HepG2 (cell line): ENCODE measurements around the gene NOCT. TPM values are rescaled to one million over a fixed set of nuclear protein-coding genes. Genes with fewer than 3 reads are reported as not detected.

ENCODE experiments used
- CENPX ChIP-seq: sonication (generic); formaldehyde crosslinking; IDR thresholded peaks from 2 replicates; pipeline ENCODE4 v1.9.0; 2021; ENCODE audit warnings: mild to moderate bottlenecking, missing genetic modification reagents, moderate library complexity
- CHD4 ChIP-seq: fragments of 200-600 bp; sonication (generic); IDR thresholded peaks from 2 replicates; pipeline ENCODE4 v1.7.0; 2017; ENCODE audit warnings: mild to moderate bottlenecking, low read length, borderline replicate concordance
- CREBL2 ChIP-seq: sonication (generic); formaldehyde crosslinking; IDR thresholded peaks from 2 replicates; pipeline ENCODE4 v1.8.1; 2023; ENCODE audit warnings: missing genetic modification reagents, mild to moderate bottlenecking, borderline replicate concordance
- HIVEP1 ChIP-seq: sonication (generic); formaldehyde crosslinking; IDR thresholded peaks from 2 replicates; pipeline ENCODE4 v1.4.0; 2020; ENCODE audit warnings: mild to moderate bottlenecking, missing genetic modification reagents
- HNRNPK ChIP-seq: fragments of 200-400 bp; formaldehyde crosslinking; IDR thresholded peaks from 2 replicates; pipeline ENCODE4 v1.6.1; 2018; ENCODE audit warnings: low read length, low read depth, moderate library complexity, mild to moderate bottlenecking; ENCODE audit not compliant: poor library complexity, severe bottlenecking
- MZF1 ChIP-seq: sonication (generic); formaldehyde crosslinking; IDR thresholded peaks from 2 replicates; pipeline ENCODE4 v1.8.1; 2023; ENCODE audit warnings: mild to moderate bottlenecking, missing genetic modification reagents, borderline replicate concordance
- NCOR1 ChIP-seq: fragments of 200-600 bp; sonication (generic); IDR thresholded peaks from 2 replicates; pipeline ENCODE4 v1.7.0; 2017; ENCODE audit warnings: antibody characterized with exemption, low read length, borderline replicate concordance
- NFAT5 ChIP-seq: sonication (generic); formaldehyde crosslinking; IDR thresholded peaks from 2 replicates; pipeline ENCODE4 v1.4.0; 2020; ENCODE audit warnings: missing genetic modification reagents
- NFIC ChIP-seq: IDR thresholded peaks from 2 replicates; pipeline ENCODE4 v1.6.1; 2012; ENCODE audit warnings: mild to moderate bottlenecking, low read length, inconsistent platforms
- YEATS4 ChIP-seq: sonication (generic); formaldehyde crosslinking; IDR thresholded peaks from 2 replicates; pipeline ENCODE4 v1.4.0; 2020; ENCODE audit warnings: missing genetic modification reagents, borderline replicate concordance
- ZBTB20 ChIP-seq: sonication (generic); formaldehyde crosslinking; IDR thresholded peaks from 2 replicates; pipeline ENCODE4 v1.8.1; 2023; ENCODE audit warnings: missing genetic modification reagents, low read depth, mild to moderate bottlenecking, borderline replicate concordance
- ZEB1 ChIP-seq: IDR thresholded peaks from 2 replicates; pipeline ENCODE4 v1.6.1; 2012; ENCODE audit warnings: mild to moderate bottlenecking, low read depth, inconsistent platforms; ENCODE audit not compliant: insufficient replicate concordance
- ZNF17 ChIP-seq: sonication (generic); formaldehyde crosslinking; IDR thresholded peaks from 2 replicates; pipeline ENCODE4 v1.5.0; 2020; ENCODE audit warnings: mild to moderate bottlenecking, missing genetic modification reagents
- ZNF20 ChIP-seq: sonication (generic); formaldehyde crosslinking; IDR thresholded peaks from 2 replicates; pipeline ENCODE4 v1.4.0; 2020; ENCODE audit warnings: mild to moderate bottlenecking, moderate library complexity, missing genetic modification reagents
- ZNF263 ChIP-seq: sonication (generic); formaldehyde crosslinking; IDR thresholded peaks from 2 replicates; pipeline ENCODE4 v1.4.0; 2020; ENCODE audit warnings: missing genetic modification reagents
- ZNF264 ChIP-seq: sonication (generic); formaldehyde crosslinking; IDR thresholded peaks from 2 replicates; pipeline ENCODE4 v1.4.0; 2020; ENCODE audit warnings: missing genetic modification reagents
- ZNF331 ChIP-seq: sonication (generic); formaldehyde crosslinking; IDR thresholded peaks from 2 replicates; pipeline ENCODE4 v1.4.0; 2020; ENCODE audit warnings: missing genetic modification reagents
- ZNF350 ChIP-seq: sonication (generic); formaldehyde crosslinking; IDR thresholded peaks from 2 replicates; pipeline ENCODE4 v1.4.0; 2020; ENCODE audit warnings: mild to moderate bottlenecking, low read depth, missing genetic modification reagents, borderline replicate concordance
- ZNF672 ChIP-seq: sonication (generic); formaldehyde crosslinking; IDR thresholded peaks from 2 replicates; pipeline ENCODE4 v1.8.1; 2022; ENCODE audit warnings: missing genetic modification reagents
- ZNF773 ChIP-seq: sonication (generic); formaldehyde crosslinking; IDR thresholded peaks from 2 replicates; pipeline ENCODE4 v1.4.0; 2020; ENCODE audit warnings: missing genetic modification reagents, borderline replicate concordance
- polyA plus RNA-seq, 8 experiments: library from polyadenylated mRNA; depleted of rRNA in 3 of 8; stranded (reverse) in 7 of 8; unstranded in 1 of 8; fragments of >200 nt; fragmentation: Illumina TruSeq in 4 of 8; extraction: Trizol in 4 of 8; gene quantifications; 2 replicates each; pipeline versions ENCODE4 v1.2.1 to v1.2.3, GENCODE V29; 2011 to 2016; ENCODE audit warnings: low read depth in 4 of 8, missing spikeins in 1 of 8, mixed read lengths in 1 of 8; ENCODE audit not compliant: insufficient read depth in 1 of 8
- total RNA-seq, 5 experiments: library from RNA; depleted of rRNA; stranded (reverse); fragments of >200 nt; fragmentation: Illumina TruSeq; extraction: Trizol; gene quantifications; 2 replicates each; pipeline ENCODE4 v1.2.3, GENCODE V29; 2016; ENCODE audit warnings: low read depth in 1 of 5
- TF ChIP-seq, protein P1 (sequence below): sonication (generic); formaldehyde crosslinking; IDR thresholded peaks from 2 replicates; pipeline ENCODE4 v1.8.0; 2022; ENCODE audit warnings: mild to moderate bottlenecking, missing genetic modification reagents, borderline replicate concordance

NOCT gene
- total and polyA plus RNA-seq, 2 of the 13 experiments (the other 11 are each of a cell fraction or from before 2014, with no cell fraction given), result 3.6 to 13.1 TPM

DNA sequence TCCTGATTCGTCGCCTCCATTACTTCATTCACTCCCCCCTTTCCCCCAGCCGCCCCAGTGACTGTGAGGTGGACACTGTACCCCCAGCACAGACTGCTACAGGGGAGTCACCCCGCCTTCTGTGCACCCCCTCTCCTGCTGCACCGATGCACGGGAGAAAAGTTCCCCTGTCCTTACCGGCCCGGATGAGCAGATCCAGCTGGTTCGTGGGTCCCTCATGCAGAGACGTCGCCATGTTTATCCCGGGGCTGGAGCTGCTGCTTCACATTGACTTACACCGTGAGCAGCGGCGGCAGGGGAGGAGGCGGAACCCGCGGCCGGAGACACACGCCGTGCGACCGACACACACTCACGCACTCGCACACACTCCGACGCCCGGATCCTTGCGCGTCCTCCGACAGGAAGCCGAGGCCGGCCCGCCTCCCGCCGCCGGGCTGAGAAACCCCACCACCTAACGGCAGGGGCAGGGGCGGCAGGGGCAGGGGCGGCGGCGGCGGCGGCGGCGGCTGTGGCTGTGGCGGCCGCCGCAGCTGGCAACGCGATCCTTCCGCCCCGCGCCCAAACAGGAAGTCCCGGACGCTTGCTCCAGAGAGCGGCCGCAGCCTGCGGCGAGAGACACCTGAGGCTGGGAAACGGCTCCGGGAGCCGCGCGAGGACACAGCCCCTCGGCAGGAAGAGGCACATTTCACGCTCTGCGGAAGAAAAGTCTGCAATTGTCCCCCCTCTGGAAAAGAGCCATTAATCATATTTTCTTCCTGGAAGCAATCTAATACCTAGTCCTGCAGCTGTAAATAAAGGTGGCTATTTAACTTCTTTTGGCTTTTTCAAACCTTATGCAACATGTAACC, 68.6 kb downstream of the NOCT start (continued):
- TF ChIP-seq MZF1, result no peak
- TF ChIP-seq ZEB1, result no peak
- peak; percentile 88; the same call in 1 of the 2 replicates for TF ChIP-seq YEATS4 (CRISPR knock-in tag)
- no peak for TF ChIP-seq NFIC
- no peak; the same call in none of the 2 replicates for TF ChIP-seq ZBTB20
- no peak for TF ChIP-seq ZNF20 (CRISPR knock-in tag)
- TF ChIP-seq ZNF17 (CRISPR knock-in tag), result no peak
- TF ChIP-seq ZNF263 (CRISPR knock-in tag), result 0 out of 2 replicates have a peak, but pooled peaks have one; percentile 4
- peak; percentile 15; the same call in 1 of the 2 replicates for TF ChIP-seq ZNF773
- TF ChIP-seq ZNF350 (CRISPR knock-in tag), result peak; percentile 62; the same call in 1 of the 2 replicates
- 0 out of 2 replicates have a peak, but pooled peaks have one; percentile 46 for TF ChIP-seq HIVEP1 (CRISPR knock-in tag)
- no peak for TF ChIP-seq HNRNPK
- TF ChIP-seq ZNF331 (CRISPR knock-in tag), result peak; percentile 48; the same call in 1 of the 2 replicates
- TF ChIP-seq NCOR1, result no peak
- no peak for TF ChIP-seq ZNF264
- no peak for TF ChIP-seq NFAT5
- no peak for TF ChIP-seq CHD4
- 0 out of 2 replicates have a peak, but pooled peaks have one; percentile 46 for TF ChIP-seq ZNF672 (CRISPR knock-in tag)
- TF ChIP-seq, protein P1, sequence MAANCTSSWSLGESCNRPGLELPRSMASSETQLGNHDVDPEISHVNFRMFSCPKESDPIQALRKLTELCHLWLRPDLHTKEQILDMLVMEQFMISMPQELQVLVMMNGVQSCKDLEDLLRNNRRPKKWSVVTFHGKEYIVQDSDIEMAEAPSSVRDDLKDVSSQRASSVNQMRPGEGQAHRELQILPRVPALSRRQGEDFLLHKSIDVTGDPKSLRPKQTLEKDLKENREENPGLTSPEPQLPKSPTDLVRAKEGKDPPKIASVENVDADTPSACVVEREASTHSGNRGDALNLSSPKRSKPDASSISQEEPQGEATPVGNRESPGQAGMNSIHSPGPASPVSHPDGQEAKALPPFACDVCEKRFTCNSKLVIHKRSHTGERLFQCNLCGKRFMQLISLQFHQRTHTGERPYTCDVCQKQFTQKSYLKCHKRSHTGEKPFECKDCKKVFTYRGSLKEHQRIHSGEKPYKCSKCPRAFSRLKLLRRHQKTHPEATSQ (CRISPR knock-in tag), result no peak
- no peak for TF ChIP-seq CENPX (CRISPR knock-in tag)
- 0 out of 2 replicates have a peak, but pooled peaks have one; percentile 6 for TF ChIP-seq CREBL2 (CRISPR knock-in tag)
